ENCODE results near the gene ALCAM.
A peak's percentile ranks its signal among the peaks of the same experiment; 100 is the strongest.
"Not testable (repeated sequence)": the region's sequence is repeated elsewhere in the genome, so short reads cannot be mapped to it uniquely, and the experiment has no call there.

The ALCAM gene

GRCh38 chr3:105602286-105602685, 235.6 kb downstream of the ALCAM start:
- not testable (repeated sequence) for DNase-seq

- DNase-seq = not testable (repeated sequence)
These were observed 236.8 kb downstream of the ALCAM start for GRCh38 chr3:105603516-105603915.

- peak; percentile 2 for DNase-seq
These were observed 239.3 kb downstream of the ALCAM start for GRCh38 chr3:105606016-105606415.

GRCh38 chr3:105608623-105609022, 241.9 kb downstream of the ALCAM start:
- DNase-seq = no peak

- peak; percentile 55 for DNase-seq
These were observed 243.8 kb downstream of the ALCAM start for GRCh38 chr3:105610473-105610872.

- peak; percentile 73 for DNase-seq
These were observed 244.8 kb downstream of the ALCAM start for GRCh38 chr3:105611304-105612192.

- DNase-seq = no peak
These were observed 246.4 kb downstream of the ALCAM start for GRCh38 chr3:105613120-105613519.

- peak; percentile 1 for DNase-seq
These were observed 247.8 kb downstream of the ALCAM start for GRCh38 chr3:105614288-105615030.

GRCh38 chr3:105615814-105616213, 249.1 kb downstream of the ALCAM start:
- DNase-seq = no peak

GRCh38 chr3:105616374-105617121, 249.8 kb downstream of the ALCAM start:
- DNase-seq = no peak

- no peak for DNase-seq
These were observed 251.8 kb downstream of the ALCAM start for GRCh38 chr3:105618556-105618955.

- DNase-seq = no peak
These were observed 252.9 kb downstream of the ALCAM start for GRCh38 chr3:105619651-105620050.

- no peak for DNase-seq
These were observed 253.5 kb downstream of the ALCAM start for GRCh38 chr3:105620236-105620635.

- no peak for DNase-seq
These were observed 255.5 kb downstream of the ALCAM start for GRCh38 chr3:105622169-105622568.

Data from DMS53 (cell line).